ENCODE results near the gene EFS.

Gene EFS

DNA sequence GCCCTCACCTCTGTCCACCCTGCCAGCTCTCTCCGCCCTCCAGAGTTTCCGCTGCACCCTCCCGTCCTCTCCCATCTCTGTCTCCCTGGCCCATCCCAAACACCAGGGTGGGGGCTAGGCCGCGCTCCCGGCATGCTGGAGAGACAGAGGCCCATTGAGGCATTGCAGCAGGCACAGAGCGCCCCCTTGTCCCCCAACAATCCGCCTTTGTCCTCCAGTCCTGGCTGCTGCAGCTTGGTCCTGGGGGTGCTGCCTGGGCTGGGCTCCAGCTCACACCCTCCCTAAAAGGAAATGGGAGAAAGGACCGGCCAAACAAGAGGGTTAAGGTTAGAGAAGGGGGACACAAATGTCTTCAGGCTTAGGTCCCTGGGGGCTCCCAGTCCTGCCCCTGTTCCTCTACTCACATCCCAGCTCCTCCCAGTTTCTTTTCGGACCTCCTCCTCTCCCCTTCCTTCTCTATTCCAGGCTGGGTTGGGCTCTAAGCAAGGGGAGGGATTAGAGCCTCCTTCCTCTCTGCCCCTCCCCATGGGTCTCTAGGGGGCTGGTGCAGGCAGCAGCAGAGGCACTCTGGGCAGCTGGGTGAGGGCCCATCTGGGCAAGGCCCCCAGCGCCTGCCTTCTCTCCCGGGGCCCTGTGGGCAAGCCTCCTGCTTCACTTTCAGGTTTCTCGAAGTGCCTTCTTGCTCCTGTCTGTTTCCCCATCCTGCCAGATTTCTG lies 11.7 kb upstream of the EFS start, which contains the start of gene CMTM5:
Gene CMTM5 (plus strand): TSS at position 565 of the 716 bp plus-strand sequence. CDS start 206 bp downstream, outside the sequence.
- ChIA-PET POLR2A (no interaction called here), CTCF (interaction anchor here (0.6 to 10.9 kb wide), 6 partner anchors 11 to 150 kb away, joined by 3 to 303 read pairs (median 26); partner anchors contain the start of genes EFS and PABPN1)
- no peak for TF ChIP-seq CTCF (IDR thresholded peaks at IDR 0.05; ENCODE audit: insufficient read depth, low read length, missing control alignments)
- H3K4me3 ChIP-seq (ENCODE audit: low read depth, low read length) = no peak within 1 kb of the TSS
- DNase-seq (ENCODE audit: low read depth, low spot score) = no peak

DNA sequence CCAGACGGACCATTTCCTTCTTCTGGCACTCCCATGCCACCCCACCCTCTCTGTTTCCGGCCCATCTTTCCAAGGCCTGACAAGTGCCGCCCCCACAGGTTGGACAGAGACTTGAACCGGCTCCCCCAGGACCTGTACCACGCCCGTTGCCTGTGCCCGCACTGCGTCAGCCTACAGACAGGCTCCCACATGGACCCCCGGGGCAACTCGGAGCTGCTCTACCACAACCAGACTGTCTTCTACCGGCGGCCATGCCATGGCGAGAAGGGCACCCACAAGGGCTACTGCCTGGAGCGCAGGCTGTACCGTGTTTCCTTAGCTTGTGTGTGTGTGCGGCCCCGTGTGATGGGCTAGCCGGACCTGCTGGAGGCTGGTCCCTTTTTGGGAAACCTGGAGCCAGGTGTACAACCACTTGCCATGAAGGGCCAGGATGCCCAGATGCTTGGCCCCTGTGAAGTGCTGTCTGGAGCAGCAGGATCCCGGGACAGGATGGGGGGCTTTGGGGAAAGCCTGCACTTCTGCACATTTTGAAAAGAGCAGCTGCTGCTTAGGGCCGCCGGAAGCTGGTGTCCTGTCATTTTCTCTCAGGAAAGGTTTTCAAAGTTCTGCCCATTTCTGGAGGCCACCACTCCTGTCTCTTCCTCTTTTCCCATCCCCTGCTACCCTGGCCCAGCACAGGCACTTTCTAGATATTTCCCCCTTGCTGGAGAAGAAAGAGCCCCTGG lies 10.7 kb upstream of the EFS start:
- ChIA-PET POLR2A (no interaction called here), CTCF (interaction anchor here (1.4 to 10.9 kb wide), 4 partner anchors 10 to 111 kb away, joined by 4 to 303 read pairs (median 80); partner anchors contain the start of genes EFS and PABPN1)
- no peak for TF ChIP-seq CTCF (IDR thresholded peaks at IDR 0.05; ENCODE audit: insufficient read depth, low read length, missing control alignments)
- no peak overlapping the region for H3K4me3 ChIP-seq (ENCODE audit: low read depth, low read length)
- DNase-seq (ENCODE audit: low read depth, low spot score) = no peak

GRCh38 chr14:23373041-23373440 lies 8.1 kb upstream of the EFS start:
- CTCF ChIA-PET = interaction anchor here (10.9 kb wide), 1 partner anchor 45 kb away, joined by 303 read pairs; the partner anchor contains the start of gene PABPN1
- DNase-seq (ENCODE audit: low read depth, low spot score) = no peak

GRCh38 chr14:23372509-23372908 lies 7.5 kb upstream of the EFS start, which contains the start of gene IL25:
TSS of gene IL25 (plus strand) at chr14:23372809.
- ChIA-PET CTCF (interaction anchor here (0.8 to 3.3 kb wide), 2 partner anchors 8 to 43 kb away, joined by 3 to 14 read pairs; no protein-coding TSS in a partner anchor), POLR2A (no interaction called here)
- no peak within 1 kb of the TSS for H3K4me3 ChIP-seq (ENCODE audit: low read depth, low read length)
- no peak for TF ChIP-seq CTCF (IDR thresholded peaks at IDR 0.05; ENCODE audit: insufficient read depth, low read length, missing control alignments)
- no peak for DNase-seq (ENCODE audit: low read depth, low spot score)

More at GRCh38 chr14:23373041-23373440, 8.1 kb upstream of the EFS start:
- POLR2A ChIA-PET = no interaction called here
- no peak for TF ChIP-seq CTCF (IDR thresholded peaks at IDR 0.05; ENCODE audit: insufficient read depth, low read length, missing control alignments)
- no peak overlapping the region for H3K4me3 ChIP-seq (ENCODE audit: low read depth, low read length)

DNA sequence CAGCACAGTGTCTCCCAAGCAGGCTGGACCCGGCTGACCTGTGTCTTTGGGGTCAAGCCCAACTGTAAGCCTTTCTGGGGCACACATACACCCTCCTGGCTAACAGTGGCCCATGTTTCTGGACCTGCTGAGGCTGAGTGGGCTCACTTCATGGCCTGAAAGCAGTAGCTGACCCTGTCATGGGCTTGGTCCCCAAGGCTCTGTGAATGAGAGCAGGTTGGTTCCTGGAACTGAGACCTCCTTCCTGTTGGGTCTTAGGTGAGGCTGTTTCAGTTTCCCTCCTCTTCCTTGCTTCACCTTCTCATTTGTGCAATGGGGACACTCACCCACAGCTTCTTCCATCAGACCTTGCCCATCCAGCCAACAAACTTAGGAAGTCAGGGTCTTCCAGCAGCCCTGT lies 6.9 kb upstream of the EFS start:
- ChIA-PET CTCF (interaction anchor here (0.8 to 3.3 kb wide), 2 partner anchors 8 to 42 kb away, joined by 3 to 14 read pairs; no protein-coding TSS in a partner anchor), POLR2A (no interaction called here)
- TF ChIP-seq CTCF (IDR thresholded peaks at IDR 0.05; ENCODE audit: insufficient read depth, low read length, missing control alignments) = no peak
- no peak overlapping the region for H3K4me3 ChIP-seq (ENCODE audit: low read depth, low read length)
- DNase-seq (ENCODE audit: low read depth, low spot score) = no peak

GRCh38 chr14:23370221-23370620 lies 5.2 kb upstream of the EFS start:
- CTCF ChIA-PET = interaction anchor here (2.2 to 12.6 kb wide), 3 partner anchors 10 to 43 kb away, joined by 6 to 153 read pairs (median 14); partner anchors contain the start of gene CMTM5
- POLR2A ChIA-PET = no interaction called here
- no peak for TF ChIP-seq CTCF (IDR thresholded peaks at IDR 0.05; ENCODE audit: insufficient read depth, low read length, missing control alignments)
- no peak for DNase-seq (ENCODE audit: low read depth, low spot score)
- no peak overlapping the region for H3K4me3 ChIP-seq (ENCODE audit: low read depth, low read length)

Data from AG04449 (cell line).